GM23338 (cell line): ENCODE measurements around the gene CAMSAP2. TPM values are rescaled to one million over a fixed set of nuclear protein-coding genes. Genes with fewer than 3 reads are reported as not detected.

ENCODE experiments used
- ATAC-seq: fragments of 200-7000 bp; cut with Tn5 transposase; 3 replicates; pipeline ENCODE4 v1.9.1; 2020
- DNase-seq: peaks from one replicate; pipeline ENCODE4 v3.0.0-alpha.2; 2015; ENCODE audit warnings: low spot score
- H2AFZ ChIP-seq: fragments of 200-600 bp; sonication (generic); 2 replicates; pipeline ENCODE4 v1.8.0; 2016; ENCODE audit warnings: antibody characterized with exemption, mild to moderate bottlenecking, moderate library complexity
- H3F3A ChIP-seq: fragments of 200-600 bp; sonication (generic); replicated peaks from 2 replicates; pipeline ENCODE4 v1.8.0; 2017; ENCODE audit warnings: antibody characterized with exemption, mixed run types, low read depth
- H3K27ac ChIP-seq: fragments of 200-600 bp; sonication (generic); 2 replicates; pipeline ENCODE4 v1.6.1; 2016; ENCODE audit warnings: low read depth
- H3K27me3 ChIP-seq: fragments of 200-600 bp; sonication (generic); 2 replicates; pipeline ENCODE4 v1.8.0; 2016; ENCODE audit warnings: mild to moderate bottlenecking, mixed run types, moderate library complexity; ENCODE audit not compliant: insufficient read depth
- H3K36me3 ChIP-seq: fragments of 200-600 bp; sonication (generic); 2 replicates; pipeline ENCODE4 v1.8.0; 2016; ENCODE audit warnings: mild to moderate bottlenecking; ENCODE audit not compliant: insufficient read depth
- H3K4me1 ChIP-seq: fragments of 200-600 bp; sonication (generic); 2 replicates; pipeline ENCODE4 v1.8.0; 2016; ENCODE audit warnings: mild to moderate bottlenecking, moderate library complexity; ENCODE audit not compliant: insufficient read depth
- H3K4me2 ChIP-seq: fragments of 200-600 bp; sonication (generic); 2 replicates; pipeline ENCODE4 v1.7.1; 2017; ENCODE audit warnings: mixed run types
- H3K4me3 ChIP-seq: fragments of 200-600 bp; sonication (generic); 2 replicates; pipeline ENCODE4 v1.6.1; 2016; ENCODE audit warnings: mixed run types
- H3K79me2 ChIP-seq: fragments of 200-600 bp; sonication (generic); replicated peaks from 2 replicates; pipeline ENCODE4 v1.8.0; 2017; ENCODE audit warnings: mild to moderate bottlenecking; ENCODE audit not compliant: insufficient read depth
- H3K9me2 ChIP-seq: fragments of 200-600 bp; sonication (generic); 2 replicates; pipeline ENCODE4 v1.8.0; 2017; ENCODE audit not compliant: insufficient read depth
- H4K20me1 ChIP-seq: fragments of 200-600 bp; sonication (generic); replicated peaks from 2 replicates; pipeline ENCODE4 v1.8.0; 2017; ENCODE audit warnings: mild to moderate bottlenecking; ENCODE audit not compliant: insufficient read depth
- H3K27ac Mint-ChIP-seq: 2 replicates; pipeline ENCODE4 v1.8.0; 2020; ENCODE audit warnings: inconsistent platforms, mild to moderate bottlenecking, moderate library complexity, mixed read lengths
- H3K27me3 Mint-ChIP-seq: 3 replicates; pipeline ENCODE4 v1.8.0; 2022; ENCODE audit warnings: low read depth, mild to moderate bottlenecking, moderate library complexity, mixed read lengths, inconsistent platforms; ENCODE audit not compliant: insufficient read depth, poor library complexity
- H3K36me3 Mint-ChIP-seq: 3 replicates; pipeline ENCODE4 v1.8.0; 2021; ENCODE audit warnings: low read depth, mild to moderate bottlenecking, inconsistent platforms, moderate library complexity, mixed read lengths
- H3K4me1 Mint-ChIP-seq: 3 replicates; pipeline ENCODE4 v1.8.0; 2020; ENCODE audit warnings: mild to moderate bottlenecking, inconsistent platforms, mixed read lengths
- H3K4me3 Mint-ChIP-seq: 3 replicates; pipeline ENCODE4 v1.8.0; 2021; ENCODE audit warnings: moderate library complexity, mild to moderate bottlenecking, inconsistent platforms, mixed read lengths
- H3K9me3 Mint-ChIP-seq: 3 replicates; pipeline ENCODE4 v1.8.0; 2020; ENCODE audit warnings: moderate library complexity, mild to moderate bottlenecking, inconsistent platforms, mixed read lengths
- ETS1 ChIP-seq: IDR thresholded peaks from 2 replicates; pipeline ENCODE4 v1.6.1; 2016; ENCODE audit warnings: antibody characterized with exemption
- EZH2phosphoT487 ChIP-seq: fragments of 200-600 bp; sonication (generic); IDR thresholded peaks from one replicate; pipeline ENCODE4 v1.8.1; 2018; ENCODE audit warnings: antibody characterized with exemption; ENCODE audit not compliant: unreplicated experiment
- NANOG ChIP-seq: IDR thresholded peaks from 2 replicates; pipeline ENCODE4 v1.6.1; 2016; ENCODE audit warnings: antibody characterized with exemption, borderline replicate concordance
- ZNF114 ChIP-seq: fragments of 250-450 bp; sonication (Bioruptor Pico); IDR thresholded peaks from 2 replicates; pipeline ENCODE4 v1.5.0; 2020; ENCODE audit warnings: mild to moderate bottlenecking, moderate library complexity
- polyA plus RNA-seq: library from polyadenylated mRNA; unstranded; fragments of >200 nt; fragmentation: Nextera tagmentation; extraction: Ambion mirVana; gene quantifications from 2 replicates; pipeline ENCODE4 v1.2.1, GENCODE V29; 2016
- total RNA-seq: library from RNA; depleted of rRNA; stranded (reverse); fragments of >200 nt; shearing (Covaris generic); gene quantifications from 2 replicates; pipeline ENCODE4 v1.2.3, GENCODE V29; 2014
- TF ChIP-seq, protein P1 (sequence below): fragments of 250-450 bp; sonication (Bioruptor Pico); IDR thresholded peaks from 2 replicates; pipeline ENCODE4 v1.5.0; 2020; ENCODE audit warnings: mild to moderate bottlenecking, moderate library complexity

The CAMSAP2 gene
- total and polyA plus RNA-seq, 2 experiments from 2014 or later: 9.1 to 21.3 TPM

- TF ChIP-seq, protein P1, sequence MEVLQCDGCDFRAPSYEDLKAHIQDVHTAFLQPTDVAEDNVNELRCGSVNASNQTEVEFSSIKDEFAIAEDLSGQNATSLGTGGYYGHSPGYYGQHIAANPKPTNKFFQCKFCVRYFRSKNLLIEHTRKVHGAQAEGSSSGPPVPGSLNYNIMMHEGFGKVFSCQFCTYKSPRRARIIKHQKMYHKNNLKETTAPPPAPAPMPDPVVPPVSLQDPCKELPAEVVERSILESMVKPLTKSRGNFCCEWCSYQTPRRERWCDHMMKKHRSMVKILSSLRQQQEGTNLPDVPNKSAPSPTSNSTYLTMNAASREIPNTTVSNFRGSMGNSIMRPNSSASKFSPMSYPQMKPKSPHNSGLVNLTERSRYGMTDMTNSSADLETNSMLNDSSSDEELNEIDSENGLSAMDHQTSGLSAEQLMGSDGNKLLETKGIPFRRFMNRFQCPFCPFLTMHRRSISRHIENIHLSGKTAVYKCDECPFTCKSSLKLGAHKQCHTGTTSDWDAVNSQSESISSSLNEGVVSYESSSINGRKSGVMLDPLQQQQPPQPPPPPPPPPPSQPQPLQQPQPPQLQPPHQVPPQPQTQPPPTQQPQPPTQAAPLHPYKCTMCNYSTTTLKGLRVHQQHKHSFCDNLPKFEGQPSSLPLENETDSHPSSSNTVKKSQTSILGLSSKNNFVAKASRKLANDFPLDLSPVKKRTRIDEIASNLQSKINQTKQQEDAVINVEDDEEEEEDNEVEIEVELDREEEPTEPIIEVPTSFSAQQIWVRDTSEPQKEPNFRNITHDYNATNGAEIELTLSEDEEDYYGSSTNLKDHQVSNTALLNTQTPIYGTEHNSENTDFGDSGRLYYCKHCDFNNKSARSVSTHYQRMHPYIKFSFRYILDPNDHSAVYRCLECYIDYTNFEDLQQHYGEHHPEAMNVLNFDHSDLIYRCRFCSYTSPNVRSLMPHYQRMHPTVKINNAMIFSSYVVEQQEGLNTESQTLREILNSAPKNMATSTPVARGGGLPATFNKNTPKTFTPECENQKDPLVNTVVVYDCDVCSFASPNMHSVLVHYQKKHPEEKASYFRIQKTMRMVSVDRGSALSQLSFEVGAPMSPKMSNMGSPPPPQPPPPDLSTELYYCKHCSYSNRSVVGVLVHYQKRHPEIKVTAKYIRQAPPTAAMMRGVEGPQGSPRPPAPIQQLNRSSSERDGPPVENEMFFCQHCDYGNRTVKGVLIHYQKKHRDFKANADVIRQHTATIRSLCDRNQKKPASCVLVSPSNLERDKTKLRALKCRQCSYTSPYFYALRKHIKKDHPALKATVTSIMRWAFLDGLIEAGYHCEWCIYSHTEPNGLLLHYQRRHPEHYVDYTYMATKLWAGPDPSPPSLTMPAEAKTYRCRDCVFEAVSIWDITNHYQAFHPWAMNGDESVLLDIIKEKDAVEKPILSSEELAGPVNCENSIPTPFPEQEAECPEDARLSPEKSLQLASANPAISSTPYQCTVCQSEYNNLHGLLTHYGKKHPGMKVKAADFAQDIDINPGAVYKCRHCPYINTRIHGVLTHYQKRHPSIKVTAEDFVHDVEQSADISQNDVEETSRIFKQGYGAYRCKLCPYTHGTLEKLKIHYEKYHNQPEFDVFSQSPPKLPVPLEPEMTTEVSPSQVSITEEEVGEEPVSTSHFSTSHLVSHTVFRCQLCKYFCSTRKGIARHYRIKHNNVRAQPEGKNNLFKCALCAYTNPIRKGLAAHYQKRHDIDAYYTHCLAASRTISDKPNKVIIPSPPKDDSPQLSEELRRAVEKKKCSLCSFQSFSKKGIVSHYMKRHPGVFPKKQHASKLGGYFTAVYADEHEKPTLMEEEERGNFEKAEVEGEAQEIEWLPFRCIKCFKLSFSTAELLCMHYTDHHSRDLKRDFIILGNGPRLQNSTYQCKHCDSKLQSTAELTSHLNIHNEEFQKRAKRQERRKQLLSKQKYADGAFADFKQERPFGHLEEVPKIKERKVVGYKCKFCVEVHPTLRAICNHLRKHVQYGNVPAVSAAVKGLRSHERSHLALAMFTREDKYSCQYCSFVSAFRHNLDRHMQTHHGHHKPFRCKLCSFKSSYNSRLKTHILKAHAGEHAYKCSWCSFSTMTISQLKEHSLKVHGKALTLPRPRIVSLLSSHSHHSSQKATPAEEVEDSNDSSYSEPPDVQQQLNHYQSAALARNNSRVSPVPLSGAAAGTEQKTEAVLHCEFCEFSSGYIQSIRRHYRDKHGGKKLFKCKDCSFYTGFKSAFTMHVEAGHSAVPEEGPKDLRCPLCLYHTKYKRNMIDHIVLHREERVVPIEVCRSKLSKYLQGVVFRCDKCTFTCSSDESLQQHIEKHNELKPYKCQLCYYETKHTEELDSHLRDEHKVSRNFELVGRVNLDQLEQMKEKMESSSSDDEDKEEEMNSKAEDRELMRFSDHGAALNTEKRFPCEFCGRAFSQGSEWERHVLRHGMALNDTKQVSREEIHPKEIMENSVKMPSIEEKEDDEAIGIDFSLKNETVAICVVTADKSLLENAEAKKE (CRISPR knock-in tag): no peak
- TF ChIP-seq ZNF114 (CRISPR knock-in tag) (no peak), NANOG (no peak), ETS1 (no peak), EZH2phosphoT487 (no peak)
These were observed 38.3 kb downstream of the CAMSAP2 start (continued) for GRCh38 chr1:200776949-200777348.

DNA sequence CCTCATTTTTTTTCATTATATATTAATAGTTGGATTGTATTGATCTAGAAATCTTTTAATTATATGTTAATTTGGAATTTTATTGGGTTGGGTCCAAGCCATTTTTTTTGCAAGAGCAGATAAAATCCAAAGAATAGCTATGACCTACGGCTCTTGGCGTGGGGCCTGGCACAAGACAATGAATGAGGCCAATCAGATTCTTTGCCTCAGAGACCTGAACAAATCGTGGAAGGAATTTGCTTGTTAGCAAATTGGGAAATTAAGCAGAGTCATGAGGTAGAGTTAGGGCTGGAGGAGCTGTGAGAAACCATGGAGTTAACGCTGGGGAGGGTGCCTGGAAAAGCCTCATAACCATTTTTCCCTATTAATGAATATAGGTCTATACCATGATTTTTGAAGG, 40.1 kb downstream of the CAMSAP2 start:
- H3K9me3 Mint-ChIP-seq: peaks cover 19% of the 10 kb centered on the region
- ATAC-seq: no peak
- H2AFZ ChIP-seq: no peak overlapping the region
- peak overlapping the region; percentile 2; the same call in 1 of the 2 replicates for H3K27ac ChIP-seq
- H3K79me2 ChIP-seq: peaks cover 20% of the 10 kb centered on the region
- no peak overlapping the region for H3K4me3 ChIP-seq
- no peaks in the 10 kb centered on the region for H3F3A ChIP-seq
- no peak for TF ChIP-seq NANOG
- peaks cover 28% of the 10 kb centered on the region for H3K36me3 Mint-ChIP-seq
- no peaks in the 10 kb centered on the region for H3K27me3 ChIP-seq
- no peak overlapping the region for H3K27ac Mint-ChIP-seq
- no peak overlapping the region for H3K4me3 Mint-ChIP-seq
- peaks cover 16% of the 10 kb centered on the region for H3K36me3 ChIP-seq
- no peaks in the 10 kb centered on the region for H3K27me3 Mint-ChIP-seq
- H3K9me2 ChIP-seq: no peaks in the 10 kb centered on the region
- no peak overlapping the region for H3K4me2 ChIP-seq
- H3K4me1 ChIP-seq: 0 out of 2 replicates have a peak, but pooled peaks cover 4% of the 10 kb centered on the region
- no peaks in the 10 kb centered on the region for H4K20me1 ChIP-seq
- no peak for DNase-seq
- H3K4me1 Mint-ChIP-seq: peaks cover 12% of the 10 kb centered on the region
